ENCODE results near the gene PSMA5. TPM values are rescaled to one million over a fixed set of nuclear protein-coding genes. Genes with fewer than 3 reads are reported as not detected.

The PSMA5 gene
- total and polyA plus RNA-seq, 5 experiments from 2014 or later: 71.1 to 93.9 (median 74.5) TPM

GRCh38 chr1:109354929-109355328, 71.3 kb downstream of the PSMA5 start:
- H3K27ac Mint-ChIP-seq: no peak overlapping the region
- no peaks in the 10 kb centered on the region for H3K9me3 Mint-ChIP-seq
- ATAC-seq (no peak), DNase-seq (no peak)
- H3K4me3 Mint-ChIP-seq: no peak overlapping the region
- H3K4me1 Mint-ChIP-seq: no peaks in the 10 kb centered on the region
- no peaks in the 10 kb centered on the region for H3K36me3 Mint-ChIP-seq
- POLR2A ChIA-PET: no interaction called here
- H3K27me3 Mint-ChIP-seq: no peaks in the 10 kb centered on the region

- Mint-ChIP-seq H3K27ac (no peak overlapping the region), H3K9me3 (no peaks in the 10 kb centered on the region)
Measured at GRCh38 chr1:109351457-109351856, 74.8 kb downstream of the PSMA5 start.

GRCh38 chr1:109350655-109351054, 75.6 kb downstream of the PSMA5 start:
- no peaks in the 10 kb centered on the region for H3K9me3 Mint-ChIP-seq
- POLR2A ChIA-PET: no interaction called here
- DNase-seq: no peak
- H3K36me3 Mint-ChIP-seq: no peaks in the 10 kb centered on the region
- no peak overlapping the region for H3K27ac Mint-ChIP-seq
- no peaks in the 10 kb centered on the region for H3K27me3 Mint-ChIP-seq
- no peak overlapping the region for H3K4me3 Mint-ChIP-seq
- no peak for ATAC-seq
- no peaks in the 10 kb centered on the region for H3K4me1 Mint-ChIP-seq

More at GRCh38 chr1:109351457-109351856, 74.8 kb downstream of the PSMA5 start:
- no peak for DNase-seq
- ATAC-seq: no peak
- H3K36me3 Mint-ChIP-seq: no peaks in the 10 kb centered on the region
- POLR2A ChIA-PET: no interaction called here
- no peaks in the 10 kb centered on the region for H3K4me1 Mint-ChIP-seq
- H3K27me3 Mint-ChIP-seq: no peaks in the 10 kb centered on the region
- no peak overlapping the region for H3K4me3 Mint-ChIP-seq

GRCh38 chr1:109350182-109350581, 76.1 kb downstream of the PSMA5 start:
- Mint-ChIP-seq H3K9me3 (no peaks in the 10 kb centered on the region), H3K4me1 (no peaks in the 10 kb centered on the region), H3K4me3 (no peak overlapping the region), H3K27ac (no peak overlapping the region), H3K36me3 (no peaks in the 10 kb centered on the region), H3K27me3 (no peaks in the 10 kb centered on the region)
- no peak for ATAC-seq
- DNase-seq: no peak
- POLR2A ChIA-PET: no interaction called here

Other genes starting within 250 kb of the PSMA5 start
- 100 to 1,000 TPM; 205 to 211 TPM for gene SARS1, start 212.5 kb downstream of the PSMA5 start, total RNA-seq
- gene SARS1, start 212.5 kb downstream of the PSMA5 start, polyA plus RNA-seq: 100 to 1,000 TPM; 117 to 154 (median 127) TPM
- 1 to 10 TPM; 5.4 to 6.8 TPM for gene CELSR2, start 176.9 kb downstream of the PSMA5 start, total RNA-seq
- gene CELSR2, start 176.9 kb downstream of the PSMA5 start, polyA plus RNA-seq: under 1 TPM; 0.20 to 0.94 (median 0.30) TPM
- under 1 TPM in 1 of 2 experiments, not detected in 1; 0.31 TPM for gene PSRC1, start 143.3 kb downstream of the PSMA5 start, total RNA-seq
- under 1 TPM in 1 of 3 donors, not detected in 2; 0.89 TPM for gene PSRC1, start 143.3 kb downstream of the PSMA5 start, polyA plus RNA-seq
- gene MYBPHL, start 119.4 kb downstream of the PSMA5 start, total RNA-seq: not detected
- not detected for gene MYBPHL, start 119.4 kb downstream of the PSMA5 start, polyA plus RNA-seq
- gene SORT1, start 28.5 kb downstream of the PSMA5 start, total RNA-seq: 1 to 10 TPM; 2.2 to 2.5 TPM
- 1 to 10 TPM in 2 of 3 donors, under 1 TPM in 1; 0.43 to 1.6 (median 1.2) TPM for gene SORT1, start 28.5 kb downstream of the PSMA5 start, polyA plus RNA-seq
- not detected for gene SYPL2, start 40.1 kb upstream of the PSMA5 start, total RNA-seq
- gene SYPL2, start 40.1 kb upstream of the PSMA5 start, polyA plus RNA-seq: under 1 TPM in 1 of 3 donors, not detected in 2; 0.22 TPM
- 10 to 100 TPM; 12.7 to 14.1 TPM for gene ATXN7L2, start 57.5 kb upstream of the PSMA5 start, total RNA-seq
- gene ATXN7L2, start 57.5 kb upstream of the PSMA5 start, polyA plus RNA-seq: 10 to 100 TPM in 1 of 3 donors, 1 to 10 TPM in 2; 4.3 to 10.7 (median 8.6) TPM
- 10 to 100 TPM; 29.5 to 33.6 TPM for gene CYB561D1, start 67.6 kb upstream of the PSMA5 start, total RNA-seq
- gene CYB561D1, start 67.6 kb upstream of the PSMA5 start, polyA plus RNA-seq: 10 to 100 TPM; 12.4 to 20.2 (median 13.9) TPM
- gene AMIGO1, start 83.3 kb upstream of the PSMA5 start, total RNA-seq: 10 to 100 TPM; 32.8 to 33.3 TPM
- 10 to 100 TPM; 17.8 to 42.2 (median 25.4) TPM for gene AMIGO1, start 83.3 kb upstream of the PSMA5 start, polyA plus RNA-seq
- gene GPR61, start 113.4 kb upstream of the PSMA5 start, total RNA-seq: 1 to 10 TPM; 1.0 to 1.2 TPM
- gene GPR61, start 113.4 kb upstream of the PSMA5 start, polyA plus RNA-seq: 1 to 10 TPM in 1 of 3 donors, under 1 TPM in 1, not detected in 1; 0.71 to 1.1 TPM
- gene GNAI3, start 122.2 kb upstream of the PSMA5 start, total RNA-seq: 1 to 10 TPM; 6.8 to 7.3 TPM
- 1 to 10 TPM; 7.1 to 7.7 (median 7.7) TPM for gene GNAI3, start 122.2 kb upstream of the PSMA5 start, polyA plus RNA-seq
- not detected for gene GNAT2, start 193.2 kb upstream of the PSMA5 start, total RNA-seq
- not detected for gene GNAT2, start 193.2 kb upstream of the PSMA5 start, polyA plus RNA-seq
- 10 to 100 TPM; 71.1 to 76.0 TPM for gene AMPD2, start 193.4 kb upstream of the PSMA5 start, total RNA-seq
- gene AMPD2, start 193.4 kb upstream of the PSMA5 start, polyA plus RNA-seq: 10 to 100 TPM; 21.9 to 33.9 (median 24.4) TPM
- 1 to 10 TPM; 2.5 to 3.8 TPM for gene GSTM4, start 229.7 kb upstream of the PSMA5 start, total RNA-seq
- gene GSTM4, start 229.7 kb upstream of the PSMA5 start, polyA plus RNA-seq: 10 to 100 TPM in 2 of 3 donors, 1 to 10 TPM in 1; 8.6 to 17.4 (median 17.3) TPM
- gene GSTM2, start 241.6 kb upstream of the PSMA5 start, total RNA-seq: 10 to 100 TPM; 70.7 to 75.9 TPM
- gene GSTM2, start 241.6 kb upstream of the PSMA5 start, polyA plus RNA-seq: 10 to 100 TPM; 20.8 to 51.7 (median 40.7) TPM

All from naive thymus-derived CD8-positive, alpha-beta T cell (primary cell).